HepG2 (cell line): ENCODE results near the gene RGS8. TPM values are rescaled to one million over a fixed set of nuclear protein-coding genes. Genes with fewer than 3 reads are reported as not detected.

Source experiments
- ATAC-seq: fragments of 200-7000 bp; cut with Tn5 transposase; 3 replicates; pipeline ENCODE4 v1.9.1; 2020; ENCODE audit warnings: mild to moderate bottlenecking, moderate library complexity
- BruUV-seq: library from RNA; stranded (reverse); fragments of 400-500 nt; replicated peaks from 2 replicates; lab custom pipeline; 2021; lab: Mats Ljungman, UMichigan
- CTCF ChIA-PET: fragments of 300-600 bp; formaldehyde crosslinking; extraction: SDS; loops from one replicate; lab custom pipeline; 2021; ENCODE audit warnings: low total read pairs, inconsistent platforms, low intra/inter-chr PET ratio; lab: Yijun Ruan, JAX
- POLR2A ChIA-PET: fragments of 350-600 bp; sonication (Branson Sonifier 250); formaldehyde crosslinking; loops from one replicate; lab custom pipeline; 2020; ENCODE audit warnings: antibody characterized with exemption, inconsistent platforms; lab: Yijun Ruan, JAX
- DNase-seq: peaks from one replicate; pipeline ENCODE4 v3.0.0-alpha.2; 2015; ENCODE audit warnings: low spot score
- FAIRE-seq: peaks from 3 replicates; lab custom pipeline; 2011; peaks lifted over from hg19 to GRCh38; lab: Jason Lieb, UNC
- H2AFZ ChIP-seq: one replicate; pipeline ENCODE4 v1.6.1; 2011; ENCODE audit warnings: low read length, inconsistent platforms
- H3K27ac ChIP-seq: fragments of 300-600 bp; 3 replicates; pipeline ENCODE4 v1.8.0; 2011; ENCODE audit warnings: mixed run types, mild to moderate bottlenecking, mixed read lengths, low read length, inconsistent platforms; ENCODE audit not compliant: insufficient read depth; ENCODE audit errors: extremely low read length
- H3K27me3 ChIP-seq, 2 experiments: fragments of 200-600 bp in 1 of 2; 2 replicates in 1 of 2; 3 replicates in 1 of 2; pipeline versions ENCODE4 v1.6.0 to v1.8.0; 2011; ENCODE audit warnings: low read length in 2 of 2, mild to moderate bottlenecking in 2 of 2, moderate library complexity in 2 of 2, inconsistent platforms in 1 of 2; ENCODE audit not compliant: insufficient read depth in 2 of 2, control insufficient read depth in 1 of 2
- H3K36me3 ChIP-seq, 2 experiments: fragments of 200-600 bp in 1 of 2; replicated peaks in 1 of 2; 2 replicates in 1 of 2; 3 replicates in 1 of 2; pipeline versions ENCODE4 v1.5.1 to v1.8.0; 2011; ENCODE audit warnings: low read length in 2 of 2, inconsistent platforms in 1 of 2; ENCODE audit not compliant: insufficient read depth in 2 of 2, control insufficient read depth in 1 of 2
- H3K4me1 ChIP-seq: 2 replicates; pipeline ENCODE4 v1.5.1; 2012; ENCODE audit warnings: low read length, inconsistent platforms; ENCODE audit not compliant: insufficient read depth
- H3K4me2 ChIP-seq: 2 replicates; pipeline ENCODE4 v1.6.0; 2011; ENCODE audit warnings: low read depth, low read length, inconsistent platforms
- H3K4me3 ChIP-seq, 3 experiments: fragments of 200-600 bp in 1 of 3; sonication (generic), shearing (Covaris generic) in 1 of 3; replicated peaks in 1 of 3; 2 replicates each; pipeline ENCODE4 v1.5.1; 2011 to 2016; ENCODE audit warnings: low read length in 3 of 3, inconsistent platforms in 2 of 3, low read depth in 2 of 3, mild to moderate bottlenecking in 2 of 3, control low read depth in 1 of 3, mixed read lengths in 1 of 3; ENCODE audit not compliant: insufficient read depth in 1 of 3
- H3K79me2 ChIP-seq: one replicate; pipeline ENCODE4 v1.6.1; 2011; ENCODE audit warnings: low read length, inconsistent platforms; ENCODE audit not compliant: insufficient read depth
- H3K9ac ChIP-seq: 2 replicates; pipeline ENCODE4 v1.6.0; 2011; ENCODE audit warnings: mild to moderate bottlenecking, low read depth, low read length, inconsistent platforms; ENCODE audit not compliant: insufficient read depth
- H3K9me3 ChIP-seq: 2 replicates; pipeline ENCODE4 v1.5.1; 2012; ENCODE audit warnings: mild to moderate bottlenecking, low read length
- H4K20me1 ChIP-seq: 2 replicates; pipeline ENCODE4 v1.6.0; 2011; ENCODE audit warnings: inconsistent platforms, mild to moderate bottlenecking, low read length, moderate library complexity; ENCODE audit not compliant: insufficient read depth
- FOXM1 ChIP-seq: sonication (generic); formaldehyde crosslinking; IDR thresholded peaks from 2 replicates; pipeline ENCODE4 v1.5.0; 2020; ENCODE audit warnings: missing genetic modification reagents
- FOXP1 ChIP-seq, 2 experiments: fragments of 450-650 bp in 1 of 2; IDR thresholded peaks; 2 replicates each; pipeline ENCODE4 v1.6.1; 2017 to 2018; ENCODE audit warnings: antibody characterized with exemption in 1 of 2
- KLF6 ChIP-seq: IDR thresholded peaks from 2 replicates; pipeline ENCODE4 v1.8.0; 2016; ENCODE audit warnings: missing biosample characterization, missing genetic modification reagents
- ONECUT2 ChIP-seq: sonication (generic); formaldehyde crosslinking; IDR thresholded peaks from 2 replicates; pipeline ENCODE4 v1.4.0; 2020; ENCODE audit warnings: missing genetic modification reagents
- RCOR2 ChIP-seq: IDR thresholded peaks from 2 replicates; pipeline ENCODE4 v1.6.1; 2016; ENCODE audit warnings: missing biosample characterization, missing genetic modification reagents
- RORA ChIP-seq: sonication (generic); formaldehyde crosslinking; IDR thresholded peaks from 2 replicates; pipeline ENCODE4 v1.5.0; 2020; ENCODE audit warnings: mild to moderate bottlenecking, missing genetic modification reagents, moderate library complexity
- SAFB2 ChIP-seq: sonication (generic); formaldehyde crosslinking; IDR thresholded peaks from 2 replicates; pipeline ENCODE4 v1.5.1; 2020; ENCODE audit warnings: missing genetic modification reagents, low read depth, mild to moderate bottlenecking, borderline replicate concordance
- STAG1 ChIP-seq: sonication (generic); formaldehyde crosslinking; IDR thresholded peaks from 2 replicates; pipeline ENCODE4 v1.4.0; 2020; ENCODE audit warnings: missing genetic modification reagents
- ZNF180 ChIP-seq: sonication (generic); formaldehyde crosslinking; IDR thresholded peaks from 2 replicates; pipeline ENCODE4 v1.4.0; 2020; ENCODE audit warnings: low read depth, missing genetic modification reagents, borderline replicate concordance
- WGBS: methylation state at CpG from one replicate; pipeline ENCODE4 v1.1.6; 2017; ENCODE audit warnings: low lambda C conversion rate; 5-methylcytosine and 5-hydroxymethylcytosine counted together
- in situ Hi-C: cut with HindIII; loops from 2 replicates; pipeline ENCODE4 v1.10.0; 2017; ENCODE audit warnings: low pct_unique_long_range_greater_than_20kb; ENCODE audit not compliant: extremely low pct_ligation_motif_present
- intact Hi-C: fragments of 100-400 bp; cut with micrococcal nuclease; formaldehyde crosslinking; loops from one replicate; pipeline ENCODE4 v1.10.0; 2022; ENCODE audit not compliant: unreplicated experiment
- polyA plus RNA-seq, 8 experiments: library from polyadenylated mRNA; depleted of rRNA in 3 of 8; stranded (reverse) in 7 of 8; unstranded in 1 of 8; fragments of >200 nt; fragmentation: Illumina TruSeq in 4 of 8; extraction: Trizol in 4 of 8; gene quantifications; 2 replicates each; pipeline versions ENCODE4 v1.2.1 to v1.2.3, GENCODE V29; 2011 to 2016; ENCODE audit warnings: low read depth in 4 of 8, missing spikeins in 1 of 8, mixed read lengths in 1 of 8; ENCODE audit not compliant: insufficient read depth in 1 of 8
- total RNA-seq, 5 experiments: library from RNA; depleted of rRNA; stranded (reverse); fragments of >200 nt; fragmentation: Illumina TruSeq; extraction: Trizol; gene quantifications; 2 replicates each; pipeline ENCODE4 v1.2.3, GENCODE V29; 2016; ENCODE audit warnings: low read depth in 1 of 5
- TF ChIP-seq, protein P1 (sequence below): sonication (generic); formaldehyde crosslinking; IDR thresholded peaks from 2 replicates; pipeline ENCODE4 v1.4.0; 2020; ENCODE audit warnings: missing genetic modification reagents, mild to moderate bottlenecking, borderline replicate concordance

The RGS8 gene
- total and polyA plus RNA-seq, 2 of the 13 experiments (the other 11 are each of a cell fraction or from before 2014, with no cell fraction given) = not detected

- TF ChIP-seq SAFB2 (CRISPR knock-in tag) (no peak), FOXP1 (IDR thresholded peaks at IDR 0.05) (no peak), FOXP1 (CRISPR knock-in tag; IDR thresholded peaks at IDR 0.05) (no peak), ZNF180 (no peak), STAG1 (no peak), ONECUT2 (no peak), KLF6 (CRISPR knock-in tag) (no peak), FOXM1 (CRISPR knock-in tag) (no peak)
- TF ChIP-seq, protein P1, sequence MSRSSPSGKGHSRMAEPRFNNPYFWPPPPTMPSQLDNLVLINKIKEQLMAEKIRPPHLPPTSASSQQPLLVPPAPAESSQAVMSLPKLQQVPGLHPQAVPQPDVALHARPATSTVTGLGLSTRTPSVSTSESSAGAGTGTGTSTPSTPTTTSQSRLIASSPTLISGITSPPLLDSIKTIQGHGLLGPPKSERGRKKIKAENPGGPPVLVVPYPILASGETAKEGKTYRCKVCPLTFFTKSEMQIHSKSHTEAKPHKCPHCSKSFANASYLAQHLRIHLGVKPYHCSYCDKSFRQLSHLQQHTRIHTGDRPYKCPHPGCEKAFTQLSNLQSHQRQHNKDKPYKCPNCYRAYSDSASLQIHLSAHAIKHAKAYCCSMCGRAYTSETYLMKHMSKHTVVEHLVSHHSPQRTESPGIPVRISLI (CRISPR knock-in tag) = no peak
Measured at GRCh38 chr1:182653986-182654385, 30.4 kb downstream of the RGS8 start (continued).

GRCh38 chr1:182652933-182653332 lies 31.5 kb downstream of the RGS8 start:
- no peak overlapping the region for H2AFZ ChIP-seq
- H3K36me3 ChIP-seq = no peaks in the 10 kb centered on the region
- intact Hi-C loops (no loop called here), in situ Hi-C loops (no loop called here)
- WGBS = 17% methylated on average over 3 of the region's 3 CpGs
- H3K4me1 ChIP-seq = no peaks in the 10 kb centered on the region
- FAIRE-seq = no peak
- no peak for ATAC-seq
- H3K27me3 ChIP-seq = peaks cover 0 to 3% of the 10 kb centered on the region in 2 experiments; a peak in 1 of 5 replicates
- POLR2A ChIA-PET = no interaction called here
- CTCF ChIA-PET = no interaction called here
- H3K4me3 ChIP-seq = no peak overlapping the region
- H3K9ac ChIP-seq = no peak overlapping the region
- no peaks in the 10 kb centered on the region for H3K9me3 ChIP-seq
- DNase-seq = no peak
- no peak overlapping the region for H3K4me2 ChIP-seq
- BruUV-seq = no TSS peak
- no peak for TF ChIP-seq RCOR2 (CRISPR knock-in tag)
- no peak for TF ChIP-seq RORA (CRISPR knock-in tag)
- TF ChIP-seq, all 625 proteins: peak for 0
- Histone ChIP-seq H3K79me2 (no peaks in the 10 kb centered on the region), H3K27ac (no peak overlapping the region), H4K20me1 (no peaks in the 10 kb centered on the region)
